GM10847 (cell line): ENCODE data around the gene B4GALT4.
A peak's percentile ranks its signal among the peaks of the same experiment; 100 is the strongest.

Experiments
- POLR2A ChIP-seq: IDR thresholded peaks from 2 replicates; pipeline ENCODE4 v1.6.1; 2011; ENCODE audit not compliant: insufficient read length; ENCODE audit errors: extremely low read depth

Gene B4GALT4, protein sequence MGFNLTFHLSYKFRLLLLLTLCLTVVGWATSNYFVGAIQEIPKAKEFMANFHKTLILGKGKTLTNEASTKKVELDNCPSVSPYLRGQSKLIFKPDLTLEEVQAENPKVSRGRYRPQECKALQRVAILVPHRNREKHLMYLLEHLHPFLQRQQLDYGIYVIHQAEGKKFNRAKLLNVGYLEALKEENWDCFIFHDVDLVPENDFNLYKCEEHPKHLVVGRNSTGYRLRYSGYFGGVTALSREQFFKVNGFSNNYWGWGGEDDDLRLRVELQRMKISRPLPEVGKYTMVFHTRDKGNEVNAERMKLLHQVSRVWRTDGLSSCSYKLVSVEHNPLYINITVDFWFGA

GRCh38 chr3:119240591-119241434 is at the start of gene B4GALT4:
B4GALT4 (minus strand) TSS chr3:119240878; CDS start chr3:119230099, 10,779 bp downstream.
- TF ChIP-seq POLR2A = peak; percentile 89

DNA sequence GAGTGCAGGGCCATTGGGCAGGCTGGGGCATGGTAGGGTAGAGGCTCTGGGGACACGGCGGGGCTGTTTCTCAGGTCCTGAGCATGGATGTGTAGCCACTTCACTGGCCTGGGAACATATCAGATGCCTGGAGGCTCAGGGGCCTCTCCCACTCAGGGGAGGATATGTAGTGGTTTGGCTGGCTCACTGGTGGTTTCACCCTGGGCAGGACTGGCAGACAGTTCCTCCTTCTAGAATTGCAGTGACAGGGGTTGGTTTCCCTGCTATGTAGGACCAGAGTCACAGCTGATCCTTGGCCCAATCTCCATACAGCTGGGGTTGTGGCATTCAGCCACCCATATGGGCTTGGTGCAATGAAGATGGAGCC is 48.7 kb upstream of the B4GALT4 start:
- TF ChIP-seq POLR2A = no peak

GRCh38 chr3:119288669-119289403 is 48.2 kb upstream of the B4GALT4 start:
- TF ChIP-seq POLR2A = no peak

GRCh38 chr3:119279584-119280243 is 39.0 kb upstream of the B4GALT4 start:
- TF ChIP-seq POLR2A = no peak

- no peak for TF ChIP-seq POLR2A
Measured at GRCh38 chr3:119279101-119279554, 38.5 kb upstream of the B4GALT4 start.

DNA sequence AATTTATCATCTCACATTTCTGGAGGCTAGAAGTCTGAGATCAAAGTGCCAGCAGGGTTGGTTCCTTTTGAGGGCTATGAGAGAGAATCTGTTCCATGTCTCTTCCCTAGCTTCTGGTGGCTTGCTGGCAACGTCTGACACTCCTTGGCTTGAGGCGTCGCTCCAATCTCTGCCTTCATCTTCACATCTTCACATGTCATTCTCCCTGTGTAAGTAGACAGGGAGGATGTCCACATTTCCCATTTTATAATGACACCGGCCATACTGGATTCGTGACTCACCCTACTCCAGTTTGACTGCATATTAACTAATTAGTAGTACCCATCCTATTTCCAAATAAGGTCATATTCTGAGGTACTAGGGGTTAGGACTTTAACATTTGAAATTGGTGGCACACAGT is 36.0 kb upstream of the B4GALT4 start:
- no peak for TF ChIP-seq POLR2A

- no peak for TF ChIP-seq POLR2A
Measured at GRCh38 chr3:119261055-119261454, 20.4 kb upstream of the B4GALT4 start.

- no peak for TF ChIP-seq POLR2A
Measured at GRCh38 chr3:119259821-119260220, 19.1 kb upstream of the B4GALT4 start.

GRCh38 chr3:119258915-119259314 is 18.2 kb upstream of the B4GALT4 start:
- no peak for TF ChIP-seq POLR2A

GRCh38 chr3:119257654-119258410 is 17.2 kb upstream of the B4GALT4 start:
- no peak for TF ChIP-seq POLR2A

- no peak for TF ChIP-seq POLR2A
Measured at GRCh38 chr3:119257111-119257510, 16.4 kb upstream of the B4GALT4 start.

DNA sequence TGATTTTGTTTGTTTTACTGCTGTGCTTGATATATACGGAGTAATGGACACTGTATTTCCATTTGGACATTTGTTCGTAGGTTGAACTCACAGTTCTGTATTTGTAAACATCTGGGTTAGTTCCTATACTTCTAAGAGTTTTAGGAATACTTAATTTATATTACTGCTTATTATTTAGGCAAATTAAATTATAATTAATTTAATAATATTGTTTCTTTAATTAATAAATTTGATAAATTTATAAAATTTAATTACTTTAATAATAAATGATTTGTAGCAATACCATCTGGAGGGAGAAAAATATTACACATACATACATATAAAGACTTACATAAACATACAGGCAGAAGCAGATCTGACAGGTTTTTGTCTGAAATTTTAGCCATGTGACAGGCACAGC is 14.5 kb upstream of the B4GALT4 start:
- TF ChIP-seq POLR2A = no peak

GRCh38 chr3:119245778-119246177 is 5.1 kb upstream of the B4GALT4 start:
- no peak for TF ChIP-seq POLR2A

DNA sequence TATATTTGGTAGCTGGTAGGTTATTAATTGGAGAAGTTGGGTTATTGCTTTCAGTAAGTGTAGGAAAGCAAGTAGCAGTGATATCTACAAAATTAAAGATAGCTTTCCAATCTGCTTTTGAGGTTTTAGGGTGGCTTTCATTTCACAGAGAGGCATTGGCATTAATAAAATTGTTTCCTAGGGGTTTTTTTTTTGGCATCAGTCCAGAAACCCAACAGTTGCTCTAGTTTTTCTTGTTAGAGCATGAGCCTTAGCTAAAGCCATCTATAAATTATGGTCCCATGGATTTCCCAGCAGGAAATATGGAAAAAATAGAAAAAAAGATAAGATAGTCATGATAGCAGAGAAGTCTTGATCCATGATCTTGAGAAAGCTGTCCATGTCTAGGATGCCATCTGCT is 3.0 kb upstream of the B4GALT4 start:
- TF ChIP-seq POLR2A = no peak
